Activated CD8-positive, alpha-beta memory T cell treated with anti-CD3 and anti-CD28 coated beads for 48 hours (primary cell): Measurements from ENCODE around the gene CDH4.

Experiments
- DNase-seq, 3 experiments: peaks; one replicate each; pipeline ENCODE4 v3.0.0-alpha.2; 2020; ENCODE audit warnings: low read depth in 2 of 3, low spot score in 2 of 3

Gene CDH4

GRCh38 chr20:61798632-61799031, 546.6 kb downstream of the CDH4 start:
- no peak for DNase-seq

- no peak for DNase-seq
Measured at GRCh38 chr20:61799394-61799923, 547.4 kb downstream of the CDH4 start.

- DNase-seq = no peak
Measured at GRCh38 chr20:61799928-61800327, 547.9 kb downstream of the CDH4 start.

GRCh38 chr20:61800359-61801064, 548.5 kb downstream of the CDH4 start:
- DNase-seq = no peak

- no peak for DNase-seq
Measured at GRCh38 chr20:61801065-61801360, 549.0 kb downstream of the CDH4 start.

GRCh38 chr20:61801428-61801827, 549.4 kb downstream of the CDH4 start:
- DNase-seq = no peak

GRCh38 chr20:61801857-61802442, 549.9 kb downstream of the CDH4 start:
- DNase-seq = no peak

- no peak for DNase-seq
Measured at GRCh38 chr20:61802721-61803311, 550.8 kb downstream of the CDH4 start.

- DNase-seq = no peak
Measured at GRCh38 chr20:61803416-61803914, 551.4 kb downstream of the CDH4 start.

GRCh38 chr20:61803915-61804751, 552.1 kb downstream of the CDH4 start:
- no peak for DNase-seq

GRCh38 chr20:61804752-61805295, 552.8 kb downstream of the CDH4 start:
- no peak for DNase-seq

- no peak for DNase-seq
Measured at GRCh38 chr20:61805365-61805764, 553.3 kb downstream of the CDH4 start.

- no peak for DNase-seq
Measured at GRCh38 chr20:61805781-61806180, 553.7 kb downstream of the CDH4 start.

- DNase-seq = no peak
Measured at GRCh38 chr20:61806314-61806713, 554.3 kb downstream of the CDH4 start.

- DNase-seq = no peak
Measured at GRCh38 chr20:61806995-61807394, 554.9 kb downstream of the CDH4 start.

- no peak for DNase-seq
Measured at GRCh38 chr20:61807471-61808160, 555.6 kb downstream of the CDH4 start.

GRCh38 chr20:61808447-61808846, 556.4 kb downstream of the CDH4 start:
- no peak for DNase-seq

GRCh38 chr20:61809006-61809770, 557.1 kb downstream of the CDH4 start:
- DNase-seq = no peak

GRCh38 chr20:61810066-61810737, 558.1 kb downstream of the CDH4 start:
- no peak for DNase-seq
